Liver (tissue), 9 donors: ENCODE results near the gene FRG2. TPM values are rescaled to one million over a fixed set of nuclear protein-coding genes. Genes with fewer than 3 reads are reported as not detected.

ENCODE experiments used
- DNase-seq: peaks from one replicate; pipeline ENCODE4 v3.0.0-alpha.2; 2017; ENCODE audit warnings: low spot score
- H3K27ac ChIP-seq, 2 donors: one replicate each; pipeline ENCODE4 v1.7.0; 2013; ENCODE audit warnings: inconsistent platforms in 2 of 2, low read length in 2 of 2, control low read depth in 1 of 2, low read depth in 1 of 2, mild to moderate bottlenecking in 1 of 2
- H3K27me3 ChIP-seq, 4 donors: one replicate each; pipeline versions ENCODE4 v1.6.1 to v1.7.0; 2013; ENCODE audit warnings: low read length in 3 of 4, inconsistent platforms in 1 of 4, mild to moderate bottlenecking in 1 of 4, moderate library complexity in 1 of 4; ENCODE audit not compliant: control insufficient read depth in 4 of 4, insufficient read depth in 4 of 4
- H3K36me3 ChIP-seq, 4 donors: one replicate each; pipeline versions ENCODE4 v1.6.1 to v1.7.0; 2013; ENCODE audit warnings: low read length in 3 of 4, mild to moderate bottlenecking in 3 of 4, low read depth in 1 of 4, moderate library complexity in 1 of 4; ENCODE audit not compliant: control insufficient read depth in 4 of 4, insufficient read depth in 3 of 4
- H3K4me1 ChIP-seq, 4 donors: one replicate each; pipeline versions ENCODE4 v1.6.1 to v1.7.0; 2013; ENCODE audit warnings: low read length in 3 of 4, mild to moderate bottlenecking in 3 of 4, moderate library complexity in 1 of 4; ENCODE audit not compliant: control insufficient read depth in 4 of 4, insufficient read depth in 4 of 4
- H3K4me3 ChIP-seq, 3 donors: one replicate each; pipeline versions ENCODE4 v1.6.1 to v1.7.0; 2013; ENCODE audit warnings: low read length in 3 of 3, control low read depth in 1 of 3, low read depth in 1 of 3, mild to moderate bottlenecking in 1 of 3
- H3K9ac ChIP-seq, 2 donors: one replicate each; pipeline ENCODE4 v1.7.0; 2013; ENCODE audit warnings: low read length in 2 of 2, mild to moderate bottlenecking in 2 of 2, moderate library complexity in 2 of 2, control low read depth in 1 of 2, low read depth in 1 of 2
- H3K9me3 ChIP-seq, 4 donors: one replicate each; pipeline versions ENCODE4 v1.6.1 to v1.7.0; 2013; ENCODE audit warnings: low read length in 3 of 4; ENCODE audit not compliant: control insufficient read depth in 4 of 4
- ATF3 ChIP-seq: IDR thresholded peaks from 2 replicates; pipeline ENCODE4 v1.6.1; 2016; ENCODE audit warnings: antibody characterized with exemption
- CTCF ChIP-seq: fragments of 150-350 bp; IDR thresholded peaks from 2 replicates; pipeline ENCODE4 v1.5.1; 2017; ENCODE audit warnings: improper control_type of control experiment, low read depth, low read length; ENCODE audit not compliant: missing input control
- EGR1 ChIP-seq, 2 donors: IDR thresholded peaks; 2 replicates each; pipeline ENCODE4 v1.6.1; 2016 to 2018; ENCODE audit warnings: antibody characterized with exemption in 2 of 2, low read depth in 2 of 2
- FOXA1 ChIP-seq: IDR thresholded peaks from 2 replicates; pipeline ENCODE4 v1.6.1; 2016; ENCODE audit warnings: antibody characterized with exemption
- FOXA2 ChIP-seq: IDR thresholded peaks from 2 replicates; pipeline ENCODE4 v1.6.1; 2016; ENCODE audit warnings: antibody characterized with exemption
- GABPA ChIP-seq, 2 donors: IDR thresholded peaks in 1 of 2; conservative IDR thresholded peaks in 1 of 2; 2 replicates each; pipeline ENCODE4 v1.6.1; 2016; ENCODE audit warnings: antibody characterized with exemption in 2 of 2, mild to moderate bottlenecking in 1 of 2, moderate library complexity in 1 of 2
- HNF4A ChIP-seq, 2 donors: conservative IDR thresholded peaks; 2 replicates each; pipeline ENCODE4 v1.6.1; 2016; ENCODE audit warnings: antibody characterized with exemption in 2 of 2, mild to moderate bottlenecking in 2 of 2
- HNF4G ChIP-seq: IDR thresholded peaks from 2 replicates; pipeline ENCODE4 v1.6.1; 2016; ENCODE audit warnings: antibody characterized with exemption
- JUND ChIP-seq, 2 donors: IDR thresholded peaks; 2 replicates each; pipeline ENCODE4 v1.6.1; 2016; ENCODE audit warnings: antibody characterized with exemption in 2 of 2
- MAX ChIP-seq: IDR thresholded peaks from 2 replicates; pipeline ENCODE4 v1.6.1; 2016; ENCODE audit warnings: antibody characterized with exemption
- RAD21 ChIP-seq, 2 donors: IDR thresholded peaks; 2 replicates each; pipeline ENCODE4 v1.6.1; 2016; ENCODE audit warnings: antibody characterized with exemption in 2 of 2, mild to moderate bottlenecking in 2 of 2
- SP1 ChIP-seq: IDR thresholded peaks from 2 replicates; pipeline ENCODE4 v1.6.1; 2018; ENCODE audit warnings: antibody characterized with exemption, mild to moderate bottlenecking
- TAF1 ChIP-seq: conservative IDR thresholded peaks from 2 replicates; pipeline ENCODE4 v1.6.1; 2016; ENCODE audit warnings: antibody characterized with exemption, mild to moderate bottlenecking
- WGBS: extraction: QIAGEN DNeasy Blood & Tissue Kit; methylation state at CpG from one replicate; pipeline ENCODE4 v1.1.7; 2013; 5-methylcytosine and 5-hydroxymethylcytosine counted together
- polyA plus RNA-seq, 2 donors: library from polyadenylated mRNA; stranded (reverse) in 1 of 2; unstranded in 1 of 2; fragments of 200-250 nt in 1 of 2; fragments of >200 nt in 1 of 2; fragmentation: Nextera tagmentation in 1 of 2; extraction: Ambion mirVana in 1 of 2; gene quantifications; one replicate each; pipeline versions ENCODE4 v1.2.1 to v1.2.3, GENCODE V29; 2013 to 2015
- total RNA-seq, 2 donors: library from RNA; depleted of rRNA; stranded (reverse); fragments of >200 nt; gene quantifications; one replicate each; pipeline ENCODE4 v1.2.3, GENCODE V29; 2014
- donor health status: healthy.
- donor health status: healthy.
- donor health status: healthy.
- donor health status: healthy.
- donor health status: healthy.

Gene FRG2
- total and polyA plus RNA-seq, 4 donors = not detected

GRCh38 chr4:190018201-190018920 is 8.7 kb downstream of the FRG2 start (continued):
- TF ChIP-seq CTCF (no peak), ATF3 (no peak), JUND (IDR thresholded peaks at IDR 0.05) (no peak)

GRCh38 chr4:190017357-190018200 is 9.5 kb downstream of the FRG2 start:
- Histone ChIP-seq H3K4me1 (peaks cover 2 to 21% (median 7%) of the 10 kb centered on the region in 4 donors), H3K27ac (no peak overlapping the region), H3K9ac (no peak overlapping the region), H3K27me3 (peaks cover 0 to 21% (median 9%) of the 10 kb centered on the region in 4 donors), H3K4me3 (no peak overlapping the region), H3K9me3 (no peaks in the 10 kb centered on the region), H3K36me3 (no peaks in the 10 kb centered on the region)
- no peak for DNase-seq
- TF ChIP-seq FOXA2 (no peak), TAF1 (no peak), HNF4G (no peak), HNF4A (conservative IDR thresholded peaks at IDR 0.05) (no peak), GABPA (IDR thresholded peaks at IDR 0.05 in 1 of 2, conservative IDR thresholded peaks at IDR 0.05 in 1 of 2) (no peak), JUND (IDR thresholded peaks at IDR 0.05) (no peak), RAD21 (IDR thresholded peaks at IDR 0.05) (no peak), SP1 (no peak), FOXA1 (no peak)
- WGBS = 5% methylated on average over 62 of the region's 62 CpGs

- no peaks in the 10 kb centered on the region for H3K9me3 ChIP-seq
- no peak for TF ChIP-seq JUND (IDR thresholded peaks at IDR 0.05)
- no peak for TF ChIP-seq SP1
- TF ChIP-seq HNF4G = no peak
- TF ChIP-seq FOXA2 = no peak
- no peak for TF ChIP-seq CTCF
- TF ChIP-seq HNF4A (conservative IDR thresholded peaks at IDR 0.05) = no peak
- no peak for TF ChIP-seq GABPA (IDR thresholded peaks at IDR 0.05 in 1 of 2, conservative IDR thresholded peaks at IDR 0.05 in 1 of 2)
- no peak for TF ChIP-seq MAX
- no peak for TF ChIP-seq EGR1 (IDR thresholded peaks at IDR 0.05; ENCODE audit: low read depth in 2 of 2)
- H3K27me3 ChIP-seq = peaks cover 0 to 25% (median 9%) of the 10 kb centered on the region in 4 donors
- H3K36me3 ChIP-seq = no peaks in the 10 kb centered on the region
- H3K4me1 ChIP-seq = peaks cover 2 to 21% (median 6%) of the 10 kb centered on the region in 4 donors
- no peak overlapping the region for H3K9ac ChIP-seq
- 16% methylated on average over 43 of the region's 43 CpGs for WGBS
- H3K27ac ChIP-seq = no peak overlapping the region
- no peak overlapping the region for H3K4me3 ChIP-seq
- no peak for DNase-seq
Observed at GRCh38 chr4:190016369-190017289, 10.4 kb downstream of the FRG2 start.
